GM12875 (cell line): Measurements from ENCODE around the gene PHYHIPL.

Experiments used
- H3K4me3 ChIP-seq: one replicate; pipeline ENCODE4 v1.5.1; 2011; ENCODE audit warnings: low read depth, low read length, control low read depth
- TF ChIP-seq, protein P1 (sequence below): IDR thresholded peaks from 2 replicates; pipeline ENCODE4 v1.5.1; 2011; ENCODE audit warnings: low read depth, mild to moderate bottlenecking, control low read depth, inconsistent platforms, low read length, moderate library complexity, borderline replicate concordance; ENCODE audit not compliant: insufficient read depth

Gene PHYHIPL

DNA sequence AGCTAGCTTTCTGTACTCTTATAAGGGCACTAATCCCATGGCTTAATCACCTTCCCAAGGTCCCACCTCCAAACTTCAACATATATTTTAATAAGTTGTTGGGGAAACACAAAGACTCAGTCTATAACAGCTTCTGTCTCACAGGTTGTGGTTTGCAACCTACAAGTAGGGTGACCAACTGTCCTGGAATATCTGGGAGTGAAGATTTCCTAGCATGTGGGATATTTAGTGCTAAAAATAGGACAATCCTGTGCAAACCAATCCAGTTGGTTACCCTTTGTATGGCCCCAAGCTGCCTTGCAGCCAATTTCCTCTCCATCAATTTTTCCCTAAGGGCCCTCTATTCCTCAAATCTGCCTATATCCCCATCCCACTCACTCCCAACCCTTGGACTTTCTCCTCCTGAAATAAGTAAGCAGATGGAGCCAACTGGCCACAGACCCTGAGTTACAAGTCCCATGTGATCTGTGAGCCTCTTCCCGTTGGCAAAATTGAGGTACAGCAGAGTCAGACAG is 103.6 kb downstream of the PHYHIPL start:
- no peak overlapping the region for H3K4me3 ChIP-seq
- TF ChIP-seq, protein P1, sequence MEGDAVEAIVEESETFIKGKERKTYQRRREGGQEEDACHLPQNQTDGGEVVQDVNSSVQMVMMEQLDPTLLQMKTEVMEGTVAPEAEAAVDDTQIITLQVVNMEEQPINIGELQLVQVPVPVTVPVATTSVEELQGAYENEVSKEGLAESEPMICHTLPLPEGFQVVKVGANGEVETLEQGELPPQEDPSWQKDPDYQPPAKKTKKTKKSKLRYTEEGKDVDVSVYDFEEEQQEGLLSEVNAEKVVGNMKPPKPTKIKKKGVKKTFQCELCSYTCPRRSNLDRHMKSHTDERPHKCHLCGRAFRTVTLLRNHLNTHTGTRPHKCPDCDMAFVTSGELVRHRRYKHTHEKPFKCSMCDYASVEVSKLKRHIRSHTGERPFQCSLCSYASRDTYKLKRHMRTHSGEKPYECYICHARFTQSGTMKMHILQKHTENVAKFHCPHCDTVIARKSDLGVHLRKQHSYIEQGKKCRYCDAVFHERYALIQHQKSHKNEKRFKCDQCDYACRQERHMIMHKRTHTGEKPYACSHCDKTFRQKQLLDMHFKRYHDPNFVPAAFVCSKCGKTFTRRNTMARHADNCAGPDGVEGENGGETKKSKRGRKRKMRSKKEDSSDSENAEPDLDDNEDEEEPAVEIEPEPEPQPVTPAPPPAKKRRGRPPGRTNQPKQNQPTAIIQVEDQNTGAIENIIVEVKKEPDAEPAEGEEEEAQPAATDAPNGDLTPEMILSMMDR, result no peak

DNA sequence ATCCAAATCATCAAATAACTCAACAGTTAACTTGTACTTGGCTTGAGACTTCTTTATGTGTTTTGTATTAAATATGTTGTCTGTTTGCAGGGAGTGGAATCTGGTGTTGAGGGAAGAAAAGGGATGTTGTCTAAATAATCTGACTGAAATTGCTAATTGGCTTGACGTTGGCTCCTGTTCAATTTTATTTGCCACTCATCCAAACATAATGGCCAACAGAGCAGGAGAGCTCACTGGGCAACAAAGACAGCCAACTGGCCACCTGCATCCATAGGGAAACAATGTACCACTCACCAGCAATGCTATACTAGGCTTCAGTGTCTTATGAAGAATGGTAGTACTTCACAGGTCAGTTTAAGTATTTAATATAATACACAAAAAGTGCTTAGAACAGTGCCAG is 105.4 kb downstream of the PHYHIPL start:
- TF ChIP-seq, protein P1, result no peak
- no peak overlapping the region for H3K4me3 ChIP-seq

DNA sequence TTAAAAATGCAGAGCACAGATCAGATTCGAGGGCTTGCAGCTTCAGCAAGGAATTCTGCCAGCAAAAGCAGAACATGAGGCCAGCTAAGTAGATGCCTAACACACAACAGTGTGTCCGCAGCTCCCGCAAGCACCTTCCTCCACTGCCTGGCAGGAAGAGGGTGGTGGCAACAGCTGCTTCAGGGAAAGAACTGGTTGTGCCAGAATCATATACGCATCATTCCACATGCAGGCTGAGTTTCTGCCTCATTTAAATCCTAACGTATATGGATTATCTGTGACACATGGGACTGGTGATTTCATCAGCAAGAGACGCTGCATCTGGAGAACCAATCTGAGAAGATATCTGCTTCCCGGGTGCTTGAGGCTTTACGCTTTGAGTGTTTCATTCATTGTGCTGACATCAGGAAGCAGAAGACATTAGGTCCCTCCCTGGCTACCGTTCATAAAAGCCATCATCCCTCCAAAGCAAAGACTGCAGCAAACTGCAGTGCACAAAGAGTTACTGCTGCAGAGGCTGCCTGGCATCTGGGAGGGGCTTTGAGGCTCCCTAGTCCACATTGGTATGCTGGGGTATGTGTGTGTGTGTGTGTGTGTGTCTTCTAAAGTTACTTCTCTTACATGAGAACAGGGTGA is 107.1 kb downstream of the PHYHIPL start:
- TF ChIP-seq, protein P1, result no peak
- H3K4me3 ChIP-seq, result no peak overlapping the region

DNA sequence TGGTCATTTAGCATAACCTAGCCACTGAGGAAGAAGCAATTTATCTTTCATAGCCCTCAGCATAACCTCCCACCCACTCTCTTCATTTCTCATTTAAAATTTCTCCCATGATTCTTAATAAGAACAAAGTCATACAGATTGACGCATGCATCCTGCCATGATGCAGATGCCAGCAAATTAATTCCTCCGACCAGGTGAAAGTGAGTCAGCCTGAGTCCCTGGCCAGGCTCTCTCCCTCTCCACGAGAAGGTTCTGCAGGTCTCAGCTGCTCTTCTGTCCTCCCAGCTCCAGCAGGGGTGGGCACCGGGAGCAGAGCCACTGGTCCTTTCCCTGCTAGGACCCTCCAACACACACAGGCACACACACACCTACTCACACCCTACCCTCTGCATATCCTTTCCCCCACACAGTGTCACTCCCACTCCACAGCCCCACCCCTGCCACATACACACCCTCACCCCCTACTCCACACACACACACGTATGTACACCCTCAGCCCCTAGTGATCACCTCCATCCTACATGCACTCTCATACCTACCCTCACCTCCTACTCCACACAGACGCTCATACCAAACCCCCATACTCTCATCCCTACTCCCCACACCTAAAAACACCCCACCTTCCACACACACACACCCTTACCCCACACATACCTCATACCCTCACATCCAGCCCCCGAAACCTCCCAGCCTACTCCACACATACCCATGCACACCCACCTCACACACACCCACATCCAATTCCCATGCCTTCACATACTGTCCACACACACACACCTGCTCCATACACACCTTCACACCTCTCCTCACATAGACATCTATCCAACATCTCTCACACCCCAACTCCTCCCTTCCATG is 107.9 kb downstream of the PHYHIPL start:
- TF ChIP-seq, protein P1, result no peak
- H3K4me3 ChIP-seq, result no peak overlapping the region

DNA sequence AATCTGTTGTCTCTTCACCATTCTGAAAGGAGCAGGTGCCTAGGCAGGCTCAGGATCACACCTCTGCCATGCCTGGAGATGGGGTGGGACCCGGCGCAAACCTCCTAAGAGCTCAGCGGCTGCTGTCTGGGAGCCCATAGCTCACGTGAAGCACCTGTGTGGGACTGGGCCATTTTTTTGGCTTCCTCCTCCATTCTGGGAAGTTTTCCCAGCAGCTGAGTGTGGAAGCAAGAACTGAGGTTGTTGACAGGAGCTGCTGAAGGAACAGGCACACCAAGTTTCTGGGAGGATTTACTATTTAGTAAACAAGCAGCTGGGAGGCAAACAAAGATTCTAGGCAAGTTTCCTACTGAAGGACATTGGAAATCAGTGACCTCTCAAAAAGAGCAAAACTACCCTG is 108.6 kb downstream of the PHYHIPL start:
- H3K4me3 ChIP-seq, result no peak overlapping the region
- TF ChIP-seq, protein P1, result no peak

DNA sequence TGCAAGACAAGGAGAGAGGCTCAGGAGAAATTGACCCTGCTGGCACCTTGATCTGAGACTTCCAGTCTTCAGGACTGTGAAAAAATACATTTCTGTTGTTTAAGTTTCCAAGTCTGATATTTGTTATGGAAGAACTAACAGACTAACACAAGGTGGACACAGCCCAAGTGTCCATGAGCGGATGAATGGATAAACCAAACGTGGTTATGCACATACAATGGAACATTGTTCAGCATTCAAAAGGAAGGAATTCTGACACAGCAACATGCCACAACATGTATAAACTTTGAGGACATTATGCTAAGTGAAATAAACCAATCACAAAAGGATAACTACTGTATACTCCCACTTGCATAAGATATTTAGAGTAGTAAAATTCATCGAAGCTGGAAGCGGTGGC is 109.4 kb downstream of the PHYHIPL start:
- no peak overlapping the region for H3K4me3 ChIP-seq
- TF ChIP-seq, protein P1, result no peak

DNA sequence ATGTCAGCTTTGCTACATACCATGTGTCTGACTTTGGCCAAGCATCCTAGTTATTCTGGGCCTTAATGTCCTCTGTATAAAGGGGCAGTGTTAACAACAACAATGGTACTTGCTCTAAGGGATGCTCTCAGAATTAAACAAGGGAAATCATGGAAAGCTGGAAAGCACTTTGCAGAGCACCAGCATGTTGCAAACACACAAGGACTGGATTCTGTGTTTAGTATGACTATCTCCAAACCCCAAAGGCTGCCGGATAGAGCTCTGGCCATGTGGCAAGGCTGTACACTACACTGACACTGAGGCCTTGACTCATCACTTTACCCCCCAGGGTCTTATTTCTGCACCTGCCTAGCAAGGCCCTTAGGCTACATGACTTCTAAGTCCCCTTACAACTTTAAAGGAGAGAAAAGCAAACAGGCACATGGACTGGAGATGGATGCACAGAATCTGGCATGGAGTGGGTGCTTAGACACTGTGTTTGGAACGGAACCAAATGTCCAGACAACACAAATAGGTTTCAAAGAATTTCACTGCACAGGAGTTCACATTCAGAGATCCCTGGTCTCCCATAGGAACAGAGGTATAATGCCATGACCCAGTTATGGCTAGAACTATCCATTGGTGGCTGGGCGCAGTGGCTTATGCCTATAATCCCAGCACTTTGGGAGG is 111.3 kb downstream of the PHYHIPL start:
- TF ChIP-seq, protein P1, result no peak
- no peak overlapping the region for H3K4me3 ChIP-seq
